GM10248 (cell line): ENCODE results near the gene ABLIM2.

ENCODE experiments used
- CTCF ChIA-PET: fragments of 300-600 bp; sonication (Branson Sonifier 250); formaldehyde crosslinking; extraction: SDS; loops from one replicate; lab custom pipeline; 2021; ENCODE audit warnings: antibody characterized with exemption; lab: Yijun Ruan, JAX
- POLR2A ChIA-PET: fragments of 350-650 bp; sonication (Branson Sonifier 250); formaldehyde crosslinking; extraction: SDS; loops from one replicate; lab custom pipeline; 2020; ENCODE audit warnings: antibody characterized with exemption; lab: Yijun Ruan, JAX
- DNase-seq: peaks from one replicate; pipeline ENCODE4 v3.0.0; 2012; ENCODE audit errors: extremely low spot score
- CTCF ChIP-seq: IDR thresholded peaks from 2 replicates; pipeline ENCODE4 v1.5.1; 2012; ENCODE audit warnings: mild to moderate bottlenecking, low read depth; ENCODE audit errors: extremely low read depth, missing control alignments, control extremely low read depth

Gene ABLIM2

DNA sequence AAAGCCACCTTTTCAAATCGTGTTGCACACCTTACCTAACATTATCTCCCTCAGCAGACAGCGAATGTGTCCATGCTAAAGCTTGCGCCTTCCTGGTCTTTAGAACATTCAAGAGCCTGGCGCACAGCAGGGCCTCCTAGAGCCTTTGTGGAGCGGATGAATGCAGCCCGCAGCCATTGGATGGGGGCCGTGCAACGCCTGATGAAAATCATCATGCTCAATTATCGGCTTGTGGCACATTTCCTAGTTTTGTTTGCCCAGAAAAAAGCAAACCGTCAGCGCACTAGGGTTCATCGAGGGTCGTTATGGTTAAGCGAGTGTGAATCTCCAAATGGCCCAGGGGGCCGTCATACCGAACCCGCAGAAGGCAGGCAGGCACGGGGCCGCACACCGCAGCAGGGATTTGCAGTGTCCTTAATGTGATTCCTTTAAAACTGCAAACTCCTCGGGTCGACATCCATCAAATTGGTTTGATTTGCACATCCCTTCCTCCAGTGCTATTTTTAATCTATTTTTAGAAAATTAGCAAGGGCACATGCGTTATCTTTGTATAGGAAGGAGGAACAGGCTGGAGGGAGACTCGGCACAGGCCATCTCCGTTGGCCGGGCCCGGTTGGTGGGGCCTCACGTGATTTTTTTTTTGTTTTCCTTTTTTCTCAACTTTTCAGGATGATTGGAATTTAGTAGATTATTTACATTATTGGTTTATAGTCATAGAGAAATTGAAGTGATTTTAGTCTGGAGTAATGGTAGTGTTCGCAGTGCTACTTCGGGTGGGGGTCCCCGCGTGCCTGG is 53.1 kb downstream of the ABLIM2 start:
- TF ChIP-seq CTCF, result no peak
- ChIA-PET CTCF (no interaction called here), POLR2A (no interaction called here)
- no peak for DNase-seq

DNA sequence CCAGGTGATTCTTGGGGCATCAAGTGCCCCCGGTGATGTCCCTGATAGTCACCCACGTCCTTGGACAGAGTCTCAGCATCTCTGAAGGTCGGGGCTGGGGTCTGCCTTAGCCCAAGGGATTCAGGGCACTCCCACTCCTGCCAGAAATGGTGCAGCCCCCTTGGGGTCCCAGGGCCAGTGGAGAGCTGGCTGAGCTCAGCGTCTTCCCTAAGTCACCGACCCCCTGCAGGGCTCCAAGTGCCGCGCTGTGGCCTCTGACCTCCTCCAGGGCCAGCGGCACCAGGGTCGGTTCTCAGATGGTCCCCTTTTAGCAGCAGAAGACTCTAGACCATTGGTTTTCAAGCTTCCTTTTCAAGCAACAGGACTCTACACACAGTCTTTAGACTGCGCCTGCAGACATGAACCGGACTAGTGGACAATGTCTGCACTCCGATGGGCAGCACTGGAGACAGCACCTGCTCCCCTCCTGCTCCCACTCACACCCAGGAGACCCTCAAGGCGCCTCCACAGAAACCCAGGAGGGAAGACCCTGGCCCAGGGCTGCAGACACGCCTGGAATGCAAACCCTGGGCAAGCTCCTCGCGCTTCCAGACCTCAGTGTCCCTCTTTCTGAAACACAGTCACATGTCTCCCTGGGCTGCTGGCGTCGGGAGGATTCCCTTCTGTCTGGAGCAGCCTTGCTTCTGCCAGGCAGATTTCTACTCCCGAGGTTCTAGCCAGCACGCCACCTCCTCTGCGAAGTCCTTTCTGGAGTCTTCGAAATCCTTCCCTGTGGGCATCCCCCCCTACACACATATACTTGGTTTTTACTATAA is 53.9 kb downstream of the ABLIM2 start:
- ChIA-PET POLR2A (no interaction called here), CTCF (no interaction called here)
- TF ChIP-seq CTCF, result no peak
- DNase-seq, result no peak

DNA sequence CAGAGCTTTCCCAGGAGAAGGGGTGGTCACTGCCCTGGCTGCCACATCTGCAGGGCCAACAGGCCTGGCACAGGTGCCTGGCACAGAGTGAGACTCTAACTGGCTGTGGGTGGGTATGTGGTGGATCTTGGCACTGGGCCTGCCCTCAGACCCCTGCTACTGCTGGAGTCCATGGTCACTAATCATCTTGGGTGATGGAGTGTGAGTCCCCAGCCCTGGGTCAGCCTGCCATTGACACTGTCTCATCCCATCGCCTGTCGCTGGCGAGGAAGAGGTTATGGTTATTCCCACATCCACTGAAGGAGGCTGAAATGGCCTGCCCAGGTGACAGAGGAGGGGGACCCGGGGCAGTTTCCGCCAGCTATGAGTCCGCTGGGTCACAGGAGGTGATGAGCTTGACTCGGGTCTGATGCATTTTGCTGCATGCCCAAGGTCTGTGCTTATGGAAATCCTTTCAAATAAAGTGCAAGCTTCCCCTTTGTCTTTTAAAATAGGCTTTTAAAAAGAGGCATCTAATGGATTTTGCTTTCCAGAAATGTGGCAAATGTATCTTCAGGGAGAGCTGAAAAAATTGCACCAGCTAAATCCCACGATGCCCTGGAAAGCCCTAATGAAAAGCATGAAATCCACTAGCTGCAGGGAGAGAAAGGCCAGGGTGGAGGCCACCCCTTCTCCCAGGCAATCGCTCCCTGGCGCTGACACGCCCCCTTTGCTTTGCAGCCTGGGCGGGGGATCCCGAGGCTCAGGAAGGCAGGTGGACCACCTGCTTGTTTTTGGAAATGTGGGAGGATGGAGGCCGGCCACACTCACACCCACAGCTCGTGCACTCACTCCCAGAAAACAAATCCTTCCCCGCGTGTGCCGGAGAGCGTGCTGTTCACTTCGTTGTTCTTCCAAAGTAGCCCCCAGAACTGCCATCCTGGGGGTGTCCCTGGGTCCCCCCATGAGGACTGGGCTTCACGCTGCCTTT is 54.9 kb downstream of the ABLIM2 start:
- ChIA-PET POLR2A (no interaction called here), CTCF (no interaction called here)
- no peak for DNase-seq
- TF ChIP-seq CTCF, result no peak

DNA sequence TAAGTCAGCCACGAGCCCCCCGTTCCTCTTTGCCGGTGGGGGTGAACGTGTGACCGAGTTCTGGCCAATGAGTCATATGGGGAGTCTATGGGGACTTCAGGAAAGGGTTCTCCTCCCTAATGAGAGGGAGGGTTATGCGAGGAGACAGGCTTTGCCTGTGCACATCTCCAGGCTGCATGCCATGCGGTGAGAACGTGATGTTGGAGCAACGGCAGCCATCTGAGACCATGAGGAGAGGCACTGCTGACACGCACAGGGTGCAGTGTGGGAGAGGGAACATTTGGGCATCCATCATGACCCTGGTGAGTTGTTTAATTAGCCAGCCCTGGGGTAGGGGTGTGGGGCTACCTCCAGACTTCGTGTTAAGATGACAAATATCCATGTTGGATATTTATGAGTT is 55.8 kb downstream of the ABLIM2 start:
- POLR2A ChIA-PET, result no interaction called here
- no peak for DNase-seq
- CTCF ChIA-PET, result no interaction called here
- TF ChIP-seq CTCF, result no peak

GRCh38 chr4:8102076-8102355 is 56.6 kb downstream of the ABLIM2 start:
- no peak for TF ChIP-seq CTCF
- POLR2A ChIA-PET, result no interaction called here
- CTCF ChIA-PET, result no interaction called here

More at GRCh38 chr4:8102076-8102355, 56.6 kb downstream of the ABLIM2 start:
- DNase-seq, result no peak
